Stimulated activated CD8-positive, alpha-beta memory T cell treated with anti-CD3 and anti-CD28 coated beads, Interleukin-15, amount 100 ng/mL, for 24 hours (primary cell): ENCODE data around the gene LGR4.
"Not testable (repeated sequence)": the region's sequence is repeated elsewhere in the genome, so short reads cannot be mapped to it uniquely, and the experiment has no call there.

Experiments
- DNase-seq: peaks from one replicate; pipeline ENCODE4 v3.0.0-alpha.2; 2020; ENCODE audit warnings: low read depth

The LGR4 gene

GRCh38 chr11:27458182-27458581 lies 14.4 kb downstream of the LGR4 start:
- DNase-seq: no peak

- no peak for DNase-seq
Measured at GRCh38 chr11:27456795-27457329, 15.7 kb downstream of the LGR4 start.

- DNase-seq: no peak
Measured at GRCh38 chr11:27456140-27456794, 16.3 kb downstream of the LGR4 start.

- DNase-seq: no peak
Measured at GRCh38 chr11:27455667-27456066, 16.9 kb downstream of the LGR4 start.

- DNase-seq: no peak
Measured at GRCh38 chr11:27453701-27454100, 18.9 kb downstream of the LGR4 start.

GRCh38 chr11:27452147-27452546 lies 20.4 kb downstream of the LGR4 start:
- no peak for DNase-seq

GRCh38 chr11:27451244-27451965 lies 21.2 kb downstream of the LGR4 start:
- no peak for DNase-seq

GRCh38 chr11:27448184-27448540 lies 24.4 kb downstream of the LGR4 start:
- not testable (repeated sequence) for DNase-seq

GRCh38 chr11:27447288-27448183 lies 25.1 kb downstream of the LGR4 start:
- DNase-seq: no peak

GRCh38 chr11:27445625-27446024 lies 27.0 kb downstream of the LGR4 start:
- no peak for DNase-seq

GRCh38 chr11:27444801-27445215 lies 27.8 kb downstream of the LGR4 start:
- no peak for DNase-seq

GRCh38 chr11:27443746-27444507 lies 28.7 kb downstream of the LGR4 start:
- no peak for DNase-seq

GRCh38 chr11:27443227-27443626 lies 29.4 kb downstream of the LGR4 start:
- DNase-seq: no peak

- no peak for DNase-seq
Measured at GRCh38 chr11:27440090-27440489, 32.5 kb downstream of the LGR4 start.

GRCh38 chr11:27438595-27438981 lies 34.0 kb downstream of the LGR4 start:
- DNase-seq: no peak

- no peak for DNase-seq
Measured at GRCh38 chr11:27437829-27438594, 34.6 kb downstream of the LGR4 start.

GRCh38 chr11:27436916-27437315 lies 35.7 kb downstream of the LGR4 start:
- no peak for DNase-seq

- no peak for DNase-seq
Measured at GRCh38 chr11:27433742-27434141, 38.8 kb downstream of the LGR4 start.

GRCh38 chr11:27431808-27432207 lies 40.8 kb downstream of the LGR4 start:
- no peak for DNase-seq

GRCh38 chr11:27429761-27430393 lies 42.7 kb downstream of the LGR4 start:
- DNase-seq: no peak
